Upper lobe of right lung (tissue), 1 donor: ENCODE results near the gene CARM1. TPM values are rescaled to one million over a fixed set of nuclear protein-coding genes. Genes with fewer than 3 reads are reported as not detected.
A peak's percentile ranks its signal among the peaks of the same experiment; 100 is the strongest.
"Not testable (repeated sequence)": the region's sequence is repeated elsewhere in the genome, so short reads cannot be mapped to it uniquely, and the experiment has no call there.

Experiments
- ATAC-seq: fragments of 200-7000 bp; cut with Tn5 transposase; one replicate; pipeline ENCODE4 v1.9.1; 2020; ENCODE audit warnings: mild to moderate bottlenecking, moderate library complexity
- DNase-seq: peaks from one replicate; pipeline ENCODE4 v3.0.0-alpha.2; 2020
- H3K27ac ChIP-seq: fragments of 200-600 bp; one replicate; pipeline ENCODE4 v1.8.0; 2022
- H3K27me3 ChIP-seq: fragments of 200-600 bp; one replicate; pipeline ENCODE4 v1.8.0; 2022; ENCODE audit warnings: mild to moderate bottlenecking
- H3K36me3 ChIP-seq: fragments of 200-600 bp; one replicate; pipeline ENCODE4 v1.8.0; 2022
- H3K4me1 ChIP-seq: fragments of 200-600 bp; one replicate; pipeline ENCODE4 v1.8.0; 2022
- H3K4me3 ChIP-seq: fragments of 200-600 bp; one replicate; pipeline ENCODE4 v1.8.0; 2022; ENCODE audit warnings: mild to moderate bottlenecking
- H3K9me3 ChIP-seq: fragments of 200-600 bp; one replicate; pipeline ENCODE4 v1.8.0; 2022
- intact Hi-C: fragments of 100-400 bp; cut with DNase I; formaldehyde crosslinking; loops from one replicate; pipeline ENCODE4 v1.11.0; 2022
- total RNA-seq: library from RNA; stranded (reverse); fragmentation: NEBNext Ultra II Directional; extraction: Animal tissue kit (Norgen Biotek cat#: 25700); gene quantifications from one replicate; pipeline ENCODE4 v1.2.1, GENCODE V29; 2021
- TF ChIP-seq, protein P1 (sequence below): fragments of 200-600 bp; IDR thresholded peaks from one replicate; pipeline ENCODE4 v1.8.0; 2022; ENCODE audit warnings: antibody characterized with exemption
- donor health status: DM: no; HTN: yes; CAD: no; lungs with severe emphysema.

The CARM1 gene
- total RNA-seq, 1 donor from 2014 or later = 25.5 TPM

- intact Hi-C loops = no loop called here
- TF ChIP-seq, protein P1, sequence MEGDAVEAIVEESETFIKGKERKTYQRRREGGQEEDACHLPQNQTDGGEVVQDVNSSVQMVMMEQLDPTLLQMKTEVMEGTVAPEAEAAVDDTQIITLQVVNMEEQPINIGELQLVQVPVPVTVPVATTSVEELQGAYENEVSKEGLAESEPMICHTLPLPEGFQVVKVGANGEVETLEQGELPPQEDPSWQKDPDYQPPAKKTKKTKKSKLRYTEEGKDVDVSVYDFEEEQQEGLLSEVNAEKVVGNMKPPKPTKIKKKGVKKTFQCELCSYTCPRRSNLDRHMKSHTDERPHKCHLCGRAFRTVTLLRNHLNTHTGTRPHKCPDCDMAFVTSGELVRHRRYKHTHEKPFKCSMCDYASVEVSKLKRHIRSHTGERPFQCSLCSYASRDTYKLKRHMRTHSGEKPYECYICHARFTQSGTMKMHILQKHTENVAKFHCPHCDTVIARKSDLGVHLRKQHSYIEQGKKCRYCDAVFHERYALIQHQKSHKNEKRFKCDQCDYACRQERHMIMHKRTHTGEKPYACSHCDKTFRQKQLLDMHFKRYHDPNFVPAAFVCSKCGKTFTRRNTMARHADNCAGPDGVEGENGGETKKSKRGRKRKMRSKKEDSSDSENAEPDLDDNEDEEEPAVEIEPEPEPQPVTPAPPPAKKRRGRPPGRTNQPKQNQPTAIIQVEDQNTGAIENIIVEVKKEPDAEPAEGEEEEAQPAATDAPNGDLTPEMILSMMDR = no peak
- Histone ChIP-seq H3K36me3 (no peaks in the 10 kb centered on the region), H3K27me3 (no peaks in the 10 kb centered on the region), H3K4me1 (no peaks in the 10 kb centered on the region), H3K27ac (no peak overlapping the region), H3K4me3 (no peak overlapping the region), H3K9me3 (no peaks in the 10 kb centered on the region)
- ATAC-seq (no peak), DNase-seq (no peak)
Observed at GRCh38 chr19:10852098-10852800, 19.1 kb upstream of the CARM1 start.

- intact Hi-C loops = no loop called here
- Histone ChIP-seq H3K4me1 (no peaks in the 10 kb centered on the region), H3K36me3 (no peaks in the 10 kb centered on the region), H3K27me3 (no peaks in the 10 kb centered on the region), H3K9me3 (no peaks in the 10 kb centered on the region), H3K27ac (no peak overlapping the region), H3K4me3 (no peak overlapping the region)
- TF ChIP-seq, protein P1 = no peak
- ATAC-seq (no peak), DNase-seq (no peak)
Observed at GRCh38 chr19:10852941-10853340, 18.4 kb upstream of the CARM1 start.

DNA sequence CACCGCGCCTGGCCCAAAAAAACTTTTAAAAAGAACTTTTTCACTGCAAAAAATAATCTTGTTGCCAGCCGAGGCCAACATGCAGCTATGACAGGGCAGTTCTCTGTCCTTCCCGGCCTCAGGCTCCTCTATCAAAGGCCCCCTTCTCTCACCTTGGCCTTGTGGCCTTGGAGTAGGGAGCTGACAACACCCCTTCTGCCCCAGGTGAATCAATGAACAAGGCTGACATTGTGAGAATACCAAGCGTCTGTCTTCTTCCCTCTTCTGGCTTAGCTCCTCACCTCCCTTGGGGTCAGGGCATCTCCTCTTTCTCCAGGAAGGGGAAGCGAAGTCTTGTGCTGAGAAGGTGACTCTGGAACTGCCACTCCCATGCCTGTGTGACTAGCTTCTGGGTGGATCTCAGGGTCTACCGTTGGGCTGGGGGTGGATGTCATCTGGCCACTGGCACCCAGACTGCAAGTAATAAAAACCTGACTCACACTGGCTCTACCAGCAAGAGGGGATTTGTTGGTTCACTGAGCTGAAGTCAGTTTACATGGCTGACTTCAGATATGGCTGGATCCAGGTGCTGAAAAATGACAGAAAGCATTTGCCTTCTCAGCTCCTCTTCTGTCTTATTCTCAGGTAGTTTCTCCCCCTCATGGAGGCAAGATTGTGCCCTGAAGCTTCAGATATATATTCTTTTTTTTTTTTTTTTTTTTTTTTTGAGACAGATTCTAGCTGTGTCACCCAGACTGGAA is 16.8 kb upstream of the CARM1 start:
- intact Hi-C loops = no loop called here
- ATAC-seq = peak; percentile 8

DNA sequence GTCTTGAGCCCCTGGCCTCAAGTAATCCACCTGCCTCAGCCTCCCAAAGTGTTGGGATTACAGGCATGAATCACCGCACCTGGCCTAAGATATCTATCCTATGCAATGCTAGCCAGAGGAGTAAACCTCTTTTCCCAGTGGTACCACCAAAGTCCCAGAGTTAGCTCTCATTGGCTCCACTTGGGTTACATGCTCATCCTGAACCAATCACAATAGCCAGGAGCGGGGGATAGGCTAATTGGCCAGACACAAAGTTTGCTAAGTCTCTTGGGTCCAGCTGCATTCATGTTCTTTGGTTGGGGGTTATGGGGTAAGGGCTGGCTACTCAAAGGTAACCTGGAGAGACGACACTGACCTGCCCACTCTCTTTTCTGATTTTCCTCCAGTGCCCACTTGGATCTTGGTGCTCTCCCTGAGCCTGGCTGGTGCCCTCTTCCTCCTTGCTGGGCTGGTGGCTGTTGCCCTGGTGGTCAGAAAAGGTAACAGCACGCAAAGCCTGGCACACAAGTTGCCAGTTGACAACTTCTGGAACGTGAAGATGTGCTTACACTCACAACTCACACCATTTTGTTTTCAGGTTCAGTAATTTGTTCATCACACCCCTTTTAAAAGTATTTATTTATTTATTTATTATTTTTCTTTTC is 15.4 kb upstream of the CARM1 start:
- Histone ChIP-seq H3K4me3 (no peak overlapping the region), H3K4me1 (no peaks in the 10 kb centered on the region), H3K36me3 (no peaks in the 10 kb centered on the region), H3K9me3 (no peaks in the 10 kb centered on the region), H3K27me3 (no peaks in the 10 kb centered on the region), H3K27ac (no peak overlapping the region)
- TF ChIP-seq, protein P1 = peak; percentile 53
- ATAC-seq (peak; percentile 62), DNase-seq (no peak)
- intact Hi-C loops = no loop called here

More for the DNA sequence above, 16.8 kb upstream of the CARM1 start:
- Histone ChIP-seq H3K4me1 (no peaks in the 10 kb centered on the region), H3K27ac (no peak overlapping the region), H3K9me3 (no peaks in the 10 kb centered on the region), H3K4me3 (no peak overlapping the region), H3K36me3 (no peaks in the 10 kb centered on the region), H3K27me3 (no peaks in the 10 kb centered on the region)
- TF ChIP-seq, protein P1 = no peak
- DNase-seq = no peak

DNA sequence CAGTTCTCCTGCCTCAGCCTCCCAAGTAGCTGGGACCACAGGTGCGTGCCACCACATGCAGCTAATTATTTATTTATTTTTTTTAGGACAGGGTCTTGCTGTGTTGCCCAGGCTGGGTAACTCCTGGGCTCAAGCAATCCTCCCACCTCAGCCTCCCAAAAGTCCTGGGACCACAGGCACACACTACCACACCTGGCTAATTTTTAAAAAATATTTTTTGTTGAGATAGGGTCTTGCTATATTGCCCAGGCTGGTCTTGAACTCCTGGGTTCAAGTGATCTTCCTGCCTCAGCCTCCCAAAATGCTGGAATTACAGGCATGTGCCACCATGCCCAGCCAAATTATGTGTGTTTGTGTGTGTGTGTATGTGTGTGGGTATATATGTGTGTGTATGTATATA is 14.5 kb upstream of the CARM1 start:
- H3K4me1 ChIP-seq, H3K4me3 ChIP-seq, intact Hi-C loops, H3K27me3 ChIP-seq, DNase-seq, H3K27ac ChIP-seq, ATAC-seq, H3K36me3 ChIP-seq, H3K9me3 ChIP-seq: not testable (repeated sequence)
